Endothelial cell of umbilical vein (primary cell): Measurements from ENCODE around the gene MCFD2. TPM values are rescaled to one million over a fixed set of nuclear protein-coding genes. Genes with fewer than 3 reads are reported as not detected.

Experiments
- BruUV-seq: library from RNA; stranded (reverse); fragments of 400-500 nt; replicated peaks from 2 replicates; lab custom pipeline; 2021; lab: Mats Ljungman, UMichigan
- CTCF ChIA-PET: fragments of 300-600, 350-600 bp; sonication (Branson Sonifier 250); formaldehyde crosslinking; loops from one replicate; lab custom pipeline; 2021; ENCODE audit warnings: antibody characterized with exemption, inconsistent platforms; lab: Charles Lee
- POLR2A ChIA-PET: fragments of 300-600, 350-600 bp; sonication (Branson Sonifier 250); formaldehyde crosslinking; loops from one replicate; lab custom pipeline; 2021; ENCODE audit warnings: antibody characterized with exemption, inconsistent platforms; lab: Charles Lee
- DNase-seq: peaks from one replicate; pipeline ENCODE4 v3.0.0-alpha.2; 2011; ENCODE audit warnings: low read depth, low spot score
- FAIRE-seq: peaks from 2 replicates; lab custom pipeline; 2011; peaks lifted over from hg19 to GRCh38; lab: Jason Lieb, UNC
- H2AFZ ChIP-seq: 2 replicates; pipeline ENCODE4 v1.6.0; 2012; ENCODE audit warnings: low read depth, low read length, control low read depth, inconsistent platforms
- H3K27ac ChIP-seq: 2 replicates; pipeline ENCODE4 v1.5.1; 2011; ENCODE audit warnings: low read depth, mild to moderate bottlenecking, control low read depth, low read length, moderate library complexity; ENCODE audit not compliant: insufficient read depth
- H3K27me3 ChIP-seq, 2 experiments: 2 replicates each; pipeline versions ENCODE4 v1.6.0 to v1.6.1; 2011; ENCODE audit warnings: low read length in 2 of 2, mixed read lengths in 1 of 2; ENCODE audit not compliant: control insufficient read depth in 2 of 2, insufficient read depth in 2 of 2
- H3K36me3 ChIP-seq, 2 experiments: 2 replicates in 1 of 2; 3 replicates in 1 of 2; pipeline ENCODE4 v1.5.1; 2011; ENCODE audit warnings: low read length in 2 of 2, mild to moderate bottlenecking in 1 of 2, moderate library complexity in 1 of 2; ENCODE audit not compliant: control insufficient read depth in 2 of 2, insufficient read depth in 2 of 2; ENCODE audit errors: extremely low read depth in 1 of 2
- H3K4me1 ChIP-seq: 3 replicates; pipeline ENCODE4 v1.5.1; 2011; ENCODE audit warnings: mild to moderate bottlenecking, low read length; ENCODE audit not compliant: control insufficient read depth, insufficient read depth; ENCODE audit errors: extremely low read depth
- H3K4me2 ChIP-seq: 2 replicates; pipeline ENCODE4 v1.6.1; 2011; ENCODE audit warnings: low read length, control low read depth, mixed read lengths; ENCODE audit not compliant: insufficient read depth
- H3K4me3 ChIP-seq, 3 experiments: fragments of 200-600 bp in 1 of 3; sonication (generic), shearing (Covaris generic) in 1 of 3; replicated peaks in 1 of 3; 2 replicates each; pipeline ENCODE4 v1.5.1; 2011 to 2016; ENCODE audit warnings: control low read depth in 3 of 3, low read length in 3 of 3, mild to moderate bottlenecking in 2 of 3, inconsistent platforms in 1 of 3, low read depth in 1 of 3, moderate library complexity in 1 of 3; ENCODE audit not compliant: insufficient read depth in 1 of 3
- H3K79me2 ChIP-seq: 2 replicates; pipeline ENCODE4 v1.6.0; 2012; ENCODE audit warnings: low read length, inconsistent platforms; ENCODE audit not compliant: control insufficient read depth, insufficient read depth
- H3K9ac ChIP-seq: replicated peaks from 2 replicates; pipeline ENCODE3; 2011; ENCODE audit warnings: low read length, control low read depth; ENCODE audit not compliant: insufficient read depth; ENCODE audit errors: extremely low read depth
- H3K9me1 ChIP-seq: replicated peaks from 3 replicates; pipeline ENCODE4 v1.6.0; 2011; ENCODE audit warnings: mild to moderate bottlenecking, low read length; ENCODE audit not compliant: control insufficient read depth, insufficient read depth; ENCODE audit errors: extremely low read depth
- H3K9me3 ChIP-seq: replicated peaks from 2 replicates; pipeline ENCODE4 v1.5.1; 2012; ENCODE audit warnings: low read length, inconsistent platforms; ENCODE audit not compliant: control insufficient read depth, insufficient read depth
- H4K20me1 ChIP-seq: replicated peaks from 2 replicates; pipeline ENCODE3; 2011; ENCODE audit warnings: mild to moderate bottlenecking, low read length; ENCODE audit not compliant: control insufficient read depth, insufficient read depth; ENCODE audit errors: extremely low read depth
- EZH2 ChIP-seq: IDR thresholded peaks from 2 replicates; pipeline ENCODE4 v1.6.1; 2012; ENCODE audit warnings: borderline replicate concordance, low read depth, mild to moderate bottlenecking, moderate library complexity, low read length, inconsistent platforms; ENCODE audit not compliant: severe bottlenecking
- FOS ChIP-seq: IDR thresholded peaks from 2 replicates; pipeline ENCODE4 v1.6.1; 2011; ENCODE audit warnings: mild to moderate bottlenecking, low read length, moderate library complexity, borderline replicate concordance; ENCODE audit not compliant: insufficient read depth
- GATA2 ChIP-seq: IDR thresholded peaks from 2 replicates; pipeline ENCODE4 v1.7.0; 2011; ENCODE audit warnings: low read depth, mild to moderate bottlenecking, moderate library complexity, mixed read lengths, low read length; ENCODE audit not compliant: insufficient read length, insufficient read depth
- JUN ChIP-seq: IDR thresholded peaks from 2 replicates; pipeline ENCODE4 v1.6.1; 2011; ENCODE audit warnings: borderline replicate concordance, low read depth; ENCODE audit not compliant: insufficient read length, insufficient read depth
- MYC ChIP-seq: IDR thresholded peaks from one replicate; pipeline ENCODE4 v1.6.1; 2011; ENCODE audit warnings: mild to moderate bottlenecking, low read depth, low read length
- POLR2A ChIP-seq: IDR thresholded peaks from 2 replicates; pipeline ENCODE4 v1.6.1; 2012; ENCODE audit warnings: low read depth, mild to moderate bottlenecking, control low read depth, low read length
- POLR2AphosphoS5 ChIP-seq: IDR thresholded peaks from 2 replicates; pipeline ENCODE4 v1.6.1; 2012; ENCODE audit warnings: low read depth, mild to moderate bottlenecking, control low read depth, low read length, moderate library complexity; ENCODE audit not compliant: insufficient read depth
- dilution Hi-C: fragments of 300-500 bp; cut with MboI; formaldehyde crosslinking; loops from one replicate; pipeline ENCODE4 v1.15.0; 2019; ENCODE audit warnings: low sequenced_read_pairs; ENCODE audit not compliant: extremely low pct_ligation_motif_present
- intact Hi-C: fragments of 100-400 bp; cut with micrococcal nuclease; formaldehyde crosslinking; loops from one replicate; pipeline ENCODE4 v1.10.0; 2022
- polyA plus RNA-seq, 4 experiments: library from polyadenylated mRNA; depleted of rRNA in 3 of 4; stranded (reverse) in 3 of 4; unstranded in 1 of 4; fragments of >200 nt; gene quantifications; 2 replicates each; pipeline versions ENCODE4 v1.2.1 to v1.2.3, GENCODE V29; 2011 to 2012; ENCODE audit warnings: missing spikeins in 1 of 4
- total RNA-seq: library from RNA; stranded (reverse); gene quantifications from 2 replicates; pipeline ENCODE4 v1.2.3, GENCODE V29; 2021
- TF ChIP-seq, protein P1 (sequence below): IDR thresholded peaks from 2 replicates; pipeline ENCODE4 v1.6.1; 2011; ENCODE audit not compliant: insufficient read depth, insufficient read length
- TF ChIP-seq, protein P2 (sequence below), 2 donors: IDR thresholded peaks; 1 replicate in 1 of 2; 2 replicates in 1 of 2; pipeline ENCODE4 v1.5.1; 2011; ENCODE audit warnings: low read length in 2 of 2, mild to moderate bottlenecking in 2 of 2, moderate library complexity in 2 of 2, control low read depth in 1 of 2, inconsistent platforms in 1 of 2, low read depth in 1 of 2; ENCODE audit not compliant: insufficient read depth in 1 of 2; ENCODE audit errors: extremely low read depth in 1 of 2

MCFD2 gene
- total and polyA plus RNA-seq, 2 donors (not counting 3 experiments of a cell fraction or from before 2014, with no cell fraction given) = 74.8 to 141 TPM

DNA sequence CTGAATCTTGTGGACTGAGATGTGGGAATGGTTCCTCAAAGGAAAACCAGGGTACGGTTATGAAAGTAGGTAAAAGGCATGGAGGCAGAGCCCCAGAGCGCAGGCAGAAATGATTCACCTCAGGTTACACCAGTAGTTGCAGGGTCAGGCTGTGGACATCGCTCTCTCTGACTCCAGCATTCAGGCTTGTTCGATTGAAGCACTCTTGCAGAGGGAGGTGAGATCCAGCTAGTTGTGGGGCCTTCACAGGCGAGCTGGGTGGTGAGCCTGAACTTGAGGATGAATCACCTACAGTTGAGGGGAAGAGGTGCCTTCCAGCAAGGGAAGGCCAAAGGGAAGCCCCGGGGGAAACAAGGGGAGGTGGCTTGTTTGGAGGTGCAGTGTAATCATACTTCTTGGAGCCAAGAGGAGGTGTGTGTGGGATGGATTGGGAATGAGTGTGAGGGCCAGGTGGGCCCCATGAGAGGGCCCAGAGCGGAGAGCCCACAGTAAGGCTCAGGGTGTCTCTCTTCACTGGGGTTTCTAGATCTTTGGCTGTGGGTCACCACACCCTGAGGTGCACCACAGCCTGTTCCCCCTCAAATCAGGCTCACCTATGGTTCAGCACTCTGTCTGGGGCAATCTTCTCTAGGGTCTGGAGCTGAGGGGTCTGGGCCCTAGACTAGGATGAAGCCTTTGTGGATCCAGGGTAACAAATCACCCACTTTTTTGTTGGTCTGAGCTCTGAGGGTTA lies 48.5 kb upstream of the MCFD2 start:
- Histone ChIP-seq H3K27ac (no peak overlapping the region), H3K4me3 (no peak overlapping the region), H4K20me1 (no peaks in the 10 kb centered on the region), H3K27me3 (no peaks in the 10 kb centered on the region), H3K9ac (no peak overlapping the region), H3K9me1 (no peaks in the 10 kb centered on the region), H3K9me3 (no peaks in the 10 kb centered on the region), H3K36me3 (peaks cover 0 to under 1% of the 10 kb centered on the region in 2 experiments), H2AFZ (no peak overlapping the region), H3K4me2 (no peak overlapping the region), H3K4me1 (peaks cover 33% of the 10 kb centered on the region), H3K79me2 (no peaks in the 10 kb centered on the region)
- no peak for FAIRE-seq
- TF ChIP-seq GATA2 (no peak), POLR2A (no peak), MYC (no peak), POLR2AphosphoS5 (no peak), FOS (no peak), JUN (no peak)
- dilution Hi-C loops = no loop called here
- ChIA-PET CTCF (interaction anchor here (1.0 to 1.4 kb wide), 3 partner anchors 11 to 45 kb away, joined by 3 to 4 read pairs (median 3); no protein-coding TSS in a partner anchor), POLR2A (no interaction called here)
- no TSS peak for BruUV-seq
- DNase-seq = no peak
- intact Hi-C loops = loop anchor here (2.0 kb wide), 1 partner anchor 41 kb away; no protein-coding TSS in a partner anchor

DNA sequence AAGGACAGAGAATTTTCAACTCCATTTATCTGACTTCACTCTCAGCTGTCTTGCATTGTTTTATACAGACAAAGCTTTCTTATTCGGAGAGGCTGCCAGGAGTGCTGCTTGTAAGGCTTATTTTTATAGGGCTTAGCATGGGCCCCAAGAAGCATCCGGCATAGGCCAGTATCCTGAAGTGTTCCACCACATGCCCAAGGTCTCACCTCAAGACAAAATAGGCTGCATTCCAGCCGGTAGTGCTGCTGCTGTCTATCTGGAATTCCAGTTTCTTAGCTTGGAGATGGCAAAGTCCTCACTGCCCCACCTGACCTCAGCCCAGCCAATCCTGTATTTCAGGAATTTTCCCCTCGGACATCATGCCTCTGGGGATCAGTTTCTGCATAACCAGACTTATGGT lies 47.6 kb upstream of the MCFD2 start:
- Histone ChIP-seq H3K4me2 (no peak overlapping the region), H3K4me1 (peaks cover 30% of the 10 kb centered on the region), H3K79me2 (no peaks in the 10 kb centered on the region), H3K9me3 (no peaks in the 10 kb centered on the region), H3K9me1 (no peaks in the 10 kb centered on the region), H3K36me3 (peaks cover 0 to 7% of the 10 kb centered on the region in 2 experiments), H3K27ac (no peak overlapping the region), H2AFZ (no peak overlapping the region), H3K9ac (no peak overlapping the region), H3K27me3 (no peaks in the 10 kb centered on the region), H3K4me3 (no peak overlapping the region), H4K20me1 (no peaks in the 10 kb centered on the region)
- ChIA-PET CTCF (interaction anchor here (1.0 to 1.3 kb wide), 3 partner anchors 10 to 44 kb away, joined by 3 to 4 read pairs (median 3); no protein-coding TSS in a partner anchor), POLR2A (no interaction called here)
- DNase-seq (no peak), FAIRE-seq (no peak)
- dilution Hi-C loops = no loop called here
- TF ChIP-seq EZH2 = no peak
- TF ChIP-seq, protein P1, sequence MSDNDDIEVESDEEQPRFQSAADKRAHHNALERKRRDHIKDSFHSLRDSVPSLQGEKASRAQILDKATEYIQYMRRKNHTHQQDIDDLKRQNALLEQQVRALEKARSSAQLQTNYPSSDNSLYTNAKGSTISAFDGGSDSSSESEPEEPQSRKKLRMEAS = no peak
- no peak for TF ChIP-seq FOS
- no peak for TF ChIP-seq JUN
- no peak for TF ChIP-seq GATA2
- no peak for TF ChIP-seq MYC
- TF ChIP-seq POLR2AphosphoS5 = no peak
- TF ChIP-seq, protein P2, sequence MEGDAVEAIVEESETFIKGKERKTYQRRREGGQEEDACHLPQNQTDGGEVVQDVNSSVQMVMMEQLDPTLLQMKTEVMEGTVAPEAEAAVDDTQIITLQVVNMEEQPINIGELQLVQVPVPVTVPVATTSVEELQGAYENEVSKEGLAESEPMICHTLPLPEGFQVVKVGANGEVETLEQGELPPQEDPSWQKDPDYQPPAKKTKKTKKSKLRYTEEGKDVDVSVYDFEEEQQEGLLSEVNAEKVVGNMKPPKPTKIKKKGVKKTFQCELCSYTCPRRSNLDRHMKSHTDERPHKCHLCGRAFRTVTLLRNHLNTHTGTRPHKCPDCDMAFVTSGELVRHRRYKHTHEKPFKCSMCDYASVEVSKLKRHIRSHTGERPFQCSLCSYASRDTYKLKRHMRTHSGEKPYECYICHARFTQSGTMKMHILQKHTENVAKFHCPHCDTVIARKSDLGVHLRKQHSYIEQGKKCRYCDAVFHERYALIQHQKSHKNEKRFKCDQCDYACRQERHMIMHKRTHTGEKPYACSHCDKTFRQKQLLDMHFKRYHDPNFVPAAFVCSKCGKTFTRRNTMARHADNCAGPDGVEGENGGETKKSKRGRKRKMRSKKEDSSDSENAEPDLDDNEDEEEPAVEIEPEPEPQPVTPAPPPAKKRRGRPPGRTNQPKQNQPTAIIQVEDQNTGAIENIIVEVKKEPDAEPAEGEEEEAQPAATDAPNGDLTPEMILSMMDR (IDR thresholded peaks at IDR 0.05; ENCODE audit: extremely low read depth in 1 of 2, insufficient read depth in 1 of 2, low read depth in 1 of 2, low read length in 2 of 2) = no peak
- TF ChIP-seq POLR2A = no peak
- BruUV-seq = no TSS peak
- intact Hi-C loops = no loop called here
